HEK293 (cell line): Measurements from ENCODE around the gene ACTG1.
A peak's percentile ranks its signal among the peaks of the same experiment; 100 is the strongest.

Source experiments
- CTCF ChIA-PET: fragments of 350-600 bp; formaldehyde crosslinking; extraction: SDS; loops from one replicate; lab custom pipeline; 2021; ENCODE audit warnings: antibody characterized with exemption; lab: Yijun Ruan, JAX
- POLR2A ChIA-PET: fragments of 300-600 bp; formaldehyde crosslinking; extraction: SDS; loops from one replicate; lab custom pipeline; 2020; ENCODE audit warnings: antibody characterized with exemption, inconsistent platforms; lab: Yijun Ruan, JAX
- H3K27ac ChIP-seq: fragments of 200-500 bp; sonication (Bioruptor generic); 2 replicates; pipeline ENCODE4 v1.5.1; 2014; ENCODE audit warnings: low read depth, low read length, control low read depth, inconsistent platforms; ENCODE audit errors: extremely low read depth
- H3K36me3 ChIP-seq, 2 experiments: fragments of 200-500 bp in 1 of 2; sonication (Bioruptor generic) in 1 of 2; 1 replicate in 1 of 2; 2 replicates in 1 of 2; pipeline ENCODE4 v1.5.1; 2014 to 2017; ENCODE audit warnings: inconsistent platforms in 2 of 2, low read length in 2 of 2; ENCODE audit not compliant: control insufficient read depth in 2 of 2, insufficient read depth in 1 of 2
- H3K4me1 ChIP-seq: fragments of 200-500 bp; sonication (Bioruptor generic); 2 replicates; pipeline ENCODE4 v1.5.1; 2014; ENCODE audit warnings: mild to moderate bottlenecking, low read length, inconsistent platforms; ENCODE audit not compliant: control insufficient read depth, insufficient read depth
- H3K4me3 ChIP-seq: 2 replicates; pipeline ENCODE4 v1.5.1; 2011; ENCODE audit warnings: low read depth, mild to moderate bottlenecking, control low read depth, low read length, moderate library complexity
- H3K9me3 ChIP-seq: fragments of 200-500 bp; sonication (Bioruptor generic); 2 replicates; pipeline ENCODE4 v1.5.1; 2014; ENCODE audit warnings: low read depth, low read length, inconsistent platforms; ENCODE audit not compliant: control insufficient read depth, insufficient read depth
- CTCF ChIP-seq: fragments of 450-650 bp; formaldehyde crosslinking; IDR thresholded peaks from 2 replicates; pipeline ENCODE4 v1.5.1; 2016; ENCODE audit warnings: missing biosample characterization, missing genetic modification characterization
- GLI2 ChIP-seq: fragments of 450-650 bp; formaldehyde crosslinking; IDR thresholded peaks from 2 replicates; pipeline ENCODE4; 2017; ENCODE audit warnings: missing biosample characterization, missing genetic modification characterization, low read depth, borderline replicate concordance
- IKZF3 ChIP-seq: fragments of 450-650 bp; IDR thresholded peaks from 2 replicates; pipeline ENCODE4 v1.5.0; 2018; ENCODE audit warnings: missing biosample characterization, mild to moderate bottlenecking, missing genetic modification characterization, moderate library complexity
- KLF17 ChIP-seq: fragments of 450-650 bp; formaldehyde crosslinking; IDR thresholded peaks from 2 replicates; pipeline ENCODE4 v1.5.1; 2016; ENCODE audit warnings: missing biosample characterization, missing genetic modification characterization
- KLF9 ChIP-seq: fragments of 450-650 bp; formaldehyde crosslinking; IDR thresholded peaks from 2 replicates; pipeline ENCODE4 v1.5.1; 2016; ENCODE audit warnings: missing biosample characterization, missing genetic modification characterization, low read depth
- MZF1 ChIP-seq: fragments of 450-650 bp; formaldehyde crosslinking; IDR thresholded peaks from 2 replicates; pipeline ENCODE4 v1.5.1; 2017; ENCODE audit warnings: missing biosample characterization, missing genetic modification characterization, borderline replicate concordance
- SP7 ChIP-seq: fragments of 450-650 bp; formaldehyde crosslinking; IDR thresholded peaks from 2 replicates; pipeline ENCODE4 v1.5.1; 2016; ENCODE audit warnings: missing biosample characterization, missing genetic modification characterization
- ZFHX2 ChIP-seq: fragments of 450-650 bp; formaldehyde crosslinking; conservative IDR thresholded peaks from 2 replicates; pipeline ENCODE4 v1.5.1; 2016; ENCODE audit warnings: missing biosample characterization, missing genetic modification characterization
- ZNF114 ChIP-seq: fragments of 450-650 bp; formaldehyde crosslinking; IDR thresholded peaks from 2 replicates; pipeline ENCODE4 v1.5.0; 2017; ENCODE audit warnings: missing biosample characterization, missing genetic modification characterization
- ZNF148 ChIP-seq: fragments of 450-650 bp; formaldehyde crosslinking; IDR thresholded peaks from 2 replicates; pipeline ENCODE4 v1.5.0; 2017; ENCODE audit warnings: missing biosample characterization, missing genetic modification characterization, borderline replicate concordance
- ZNF16 ChIP-seq: fragments of 450-650 bp; formaldehyde crosslinking; IDR thresholded peaks from 2 replicates; pipeline ENCODE4 v1.5.1; 2016; ENCODE audit warnings: low read depth, missing biosample characterization, missing genetic modification characterization
- ZNF175 ChIP-seq: fragments of 450-650 bp; formaldehyde crosslinking; IDR thresholded peaks from 2 replicates; pipeline ENCODE4 v1.5.1; 2016; ENCODE audit warnings: missing biosample characterization, missing genetic modification characterization
- ZNF335 ChIP-seq: fragments of 450-650 bp; formaldehyde crosslinking; conservative IDR thresholded peaks from 2 replicates; pipeline ENCODE4 v1.5.1; 2016; ENCODE audit warnings: missing biosample characterization, missing genetic modification characterization
- ZNF423 ChIP-seq: fragments of 450-650 bp; formaldehyde crosslinking; IDR thresholded peaks from 2 replicates; pipeline ENCODE4 v1.5.1; 2016; ENCODE audit warnings: missing biosample characterization, missing genetic modification characterization
- ZNF433 ChIP-seq: fragments of 450-650 bp; formaldehyde crosslinking; IDR thresholded peaks from 2 replicates; pipeline ENCODE4 v1.5.1; 2016; ENCODE audit warnings: missing biosample characterization, missing genetic modification characterization, low read depth
- ZNF48 ChIP-seq: fragments of 450-650 bp; formaldehyde crosslinking; IDR thresholded peaks from 2 replicates; pipeline ENCODE4 v1.5.1; 2016; ENCODE audit warnings: missing biosample characterization, missing genetic modification characterization
- ZNF501 ChIP-seq: fragments of 450-650 bp; formaldehyde crosslinking; IDR thresholded peaks from 2 replicates; pipeline ENCODE4 v1.5.1; 2016; ENCODE audit warnings: missing biosample characterization, missing genetic modification characterization
- ZNF560 ChIP-seq: fragments of 450-650 bp; formaldehyde crosslinking; IDR thresholded peaks from 2 replicates; pipeline ENCODE4 v1.5.1; 2017; ENCODE audit warnings: missing biosample characterization, missing genetic modification characterization, borderline replicate concordance
- ZNF561 ChIP-seq: fragments of 450-650 bp; IDR thresholded peaks from 2 replicates; pipeline ENCODE4 v1.5.1; 2018; ENCODE audit warnings: missing biosample characterization, missing genetic modification characterization, borderline replicate concordance
- ZNF596 ChIP-seq: fragments of 450-650 bp; IDR thresholded peaks from 2 replicates; pipeline ENCODE4 v1.5.0; 2018; ENCODE audit warnings: missing biosample characterization, mild to moderate bottlenecking, missing genetic modification characterization, moderate library complexity
- ZNF610 ChIP-seq: fragments of 450-650 bp; formaldehyde crosslinking; IDR thresholded peaks from 2 replicates; pipeline ENCODE4 v1.5.1; 2016; ENCODE audit warnings: missing biosample characterization, missing genetic modification characterization, borderline replicate concordance
- ZNF629 ChIP-seq: fragments of 450-650 bp; formaldehyde crosslinking; IDR thresholded peaks from 2 replicates; pipeline ENCODE4 v1.5.1; 2017; ENCODE audit warnings: missing biosample characterization, missing genetic modification characterization
- ZNF654 ChIP-seq: fragments of 450-650 bp; formaldehyde crosslinking; IDR thresholded peaks from 2 replicates; pipeline ENCODE4 v1.5.1; 2016; ENCODE audit warnings: low read depth, missing biosample characterization, missing genetic modification characterization
- ZNF768 ChIP-seq: fragments of 450-650 bp; formaldehyde crosslinking; IDR thresholded peaks from 2 replicates; pipeline ENCODE4 v1.5.1; 2018; ENCODE audit warnings: missing biosample characterization, mild to moderate bottlenecking, missing genetic modification characterization
- TF ChIP-seq, protein P1 (sequence below): fragments of 450-650 bp; formaldehyde crosslinking; IDR thresholded peaks from 2 replicates; pipeline ENCODE4 v1.5.1; 2016; ENCODE audit warnings: missing biosample characterization, missing genetic modification characterization
- TF ChIP-seq, protein P2 (sequence below): fragments of 450-650 bp; formaldehyde crosslinking; IDR thresholded peaks from 2 replicates; pipeline ENCODE4 v1.5.1; 2016; ENCODE audit warnings: missing biosample characterization, missing genetic modification characterization

Gene ACTG1

GRCh38 chr17:81484195-81484979, 28.2 kb downstream of the ACTG1 start (continued):
- TF ChIP-seq KLF17 (tag by site-specific recombination) (peak; percentile 60; the same call in 1 of the 2 replicates), ZNF560 (tag by site-specific recombination) (no peak), ZNF16 (tag by site-specific recombination) (no peak), ZNF610 (peak; percentile 30; the same call in 1 of the 2 replicates), SP7 (tag by site-specific recombination) (peak; percentile 58; the same call in 1 of the 2 replicates), ZNF561 (tag by site-specific recombination) (peak; percentile 94), ZNF148 (tag by site-specific recombination) (no peak), CTCF (tag by site-specific recombination) (peak; percentile 93), ZNF596 (tag by site-specific recombination) (peak; percentile 42; the same call in 1 of the 2 replicates), ZNF423 (tag by site-specific recombination) (no peak), ZNF768 (tag by site-specific recombination) (no peak), ZNF335 (tag by site-specific recombination) (peak; percentile 86), ZFHX2 (tag by site-specific recombination) (peak; percentile 84), ZNF654 (tag by site-specific recombination) (peak; percentile 43), IKZF3 (peak; percentile 89), KLF9 (peak; percentile 90), ZNF629 (0 out of 2 replicates have a peak, but pooled peaks have one; percentile 15)
- TF ChIP-seq, protein P1, sequence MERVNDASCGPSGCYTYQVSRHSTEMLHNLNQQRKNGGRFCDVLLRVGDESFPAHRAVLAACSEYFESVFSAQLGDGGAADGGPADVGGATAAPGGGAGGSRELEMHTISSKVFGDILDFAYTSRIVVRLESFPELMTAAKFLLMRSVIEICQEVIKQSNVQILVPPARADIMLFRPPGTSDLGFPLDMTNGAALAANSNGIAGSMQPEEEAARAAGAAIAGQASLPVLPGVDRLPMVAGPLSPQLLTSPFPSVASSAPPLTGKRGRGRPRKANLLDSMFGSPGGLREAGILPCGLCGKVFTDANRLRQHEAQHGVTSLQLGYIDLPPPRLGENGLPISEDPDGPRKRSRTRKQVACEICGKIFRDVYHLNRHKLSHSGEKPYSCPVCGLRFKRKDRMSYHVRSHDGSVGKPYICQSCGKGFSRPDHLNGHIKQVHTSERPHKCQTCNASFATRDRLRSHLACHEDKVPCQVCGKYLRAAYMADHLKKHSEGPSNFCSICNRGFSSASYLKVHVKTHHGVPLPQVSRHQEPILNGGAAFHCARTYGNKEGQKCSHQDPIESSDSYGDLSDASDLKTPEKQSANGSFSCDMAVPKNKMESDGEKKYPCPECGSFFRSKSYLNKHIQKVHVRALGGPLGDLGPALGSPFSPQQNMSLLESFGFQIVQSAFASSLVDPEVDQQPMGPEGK (tag by site-specific recombination), result peak; percentile 90
- TF ChIP-seq, all 188 proteins: peak for 53

- no peaks in the 10 kb centered on the region for H3K36me3 ChIP-seq
- H3K9me3 ChIP-seq, result no peaks in the 10 kb centered on the region
- no peak overlapping the region for H3K27ac ChIP-seq
- H3K4me3 ChIP-seq, result peak overlapping the region; percentile 11; the same call in 1 of the 2 replicates
- ChIA-PET CTCF (interaction anchor here (0.7 to 3.1 kb wide), 19 partner anchors 25 to 245 kb away, joined by 3 to 28 read pairs (median 6); partner anchors contain the start of genes NDUFAF8 and TEPSIN), POLR2A (interaction anchor here (1.4 to 2.2 kb wide), 4 partner anchors 25 to 261 kb away, joined by 4 to 19 read pairs (median 10); partner anchors contain the start of genes BAHCC1 and CEP131)
- peaks cover 8% of the 10 kb centered on the region for H3K4me1 ChIP-seq
- TF ChIP-seq GLI2 (tag by site-specific recombination), result no peak
- no peak for TF ChIP-seq ZNF433 (tag by site-specific recombination)
- no peak for TF ChIP-seq ZNF48
- no peak for TF ChIP-seq ZNF114 (tag by site-specific recombination)
- TF ChIP-seq, protein P2, sequence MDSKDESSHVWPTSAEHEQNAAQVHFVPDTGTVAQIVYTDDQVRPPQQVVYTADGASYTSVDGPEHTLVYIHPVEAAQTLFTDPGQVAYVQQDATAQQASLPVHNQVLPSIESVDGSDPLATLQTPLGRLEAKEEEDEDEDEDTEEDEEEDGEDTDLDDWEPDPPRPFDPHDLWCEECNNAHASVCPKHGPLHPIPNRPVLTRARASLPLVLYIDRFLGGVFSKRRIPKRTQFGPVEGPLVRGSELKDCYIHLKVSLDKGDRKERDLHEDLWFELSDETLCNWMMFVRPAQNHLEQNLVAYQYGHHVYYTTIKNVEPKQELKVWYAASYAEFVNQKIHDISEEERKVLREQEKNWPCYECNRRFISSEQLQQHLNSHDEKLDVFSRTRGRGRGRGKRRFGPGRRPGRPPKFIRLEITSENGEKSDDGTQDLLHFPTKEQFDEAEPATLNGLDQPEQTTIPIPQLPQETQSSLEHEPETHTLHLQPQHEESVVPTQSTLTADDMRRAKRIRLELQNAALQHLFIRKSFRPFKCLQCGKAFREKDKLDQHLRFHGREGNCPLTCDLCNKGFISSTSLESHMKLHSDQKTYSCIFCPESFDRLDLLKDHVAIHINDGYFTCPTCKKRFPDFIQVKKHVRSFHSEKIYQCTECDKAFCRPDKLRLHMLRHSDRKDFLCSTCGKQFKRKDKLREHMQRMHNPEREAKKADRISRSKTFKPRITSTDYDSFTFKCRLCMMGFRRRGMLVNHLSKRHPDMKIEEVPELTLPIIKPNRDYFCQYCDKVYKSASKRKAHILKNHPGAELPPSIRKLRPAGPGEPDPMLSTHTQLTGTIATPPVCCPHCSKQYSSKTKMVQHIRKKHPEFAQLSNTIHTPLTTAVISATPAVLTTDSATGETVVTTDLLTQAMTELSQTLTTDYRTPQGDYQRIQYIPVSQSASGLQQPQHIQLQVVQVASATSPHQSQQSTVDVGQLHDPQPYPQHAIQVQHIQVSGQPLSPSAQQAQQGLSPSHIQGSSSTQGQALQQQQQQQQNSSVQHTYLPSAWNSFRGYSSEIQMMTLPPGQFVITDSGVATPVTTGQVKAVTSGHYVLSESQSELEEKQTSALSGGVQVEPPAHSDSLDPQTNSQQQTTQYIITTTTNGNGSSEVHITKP (tag by site-specific recombination), result no peak
- TF ChIP-seq ZNF175, result no peak
- no peak for TF ChIP-seq ZNF501 (tag by site-specific recombination)
- no peak for TF ChIP-seq MZF1 (tag by site-specific recombination)
Observed at GRCh38 chr17:81483862-81484194, 28.8 kb downstream of the ACTG1 start.
